Measurements from ENCODE around the gene GNAO1.

- no peak for TF ChIP-seq FOXK2 (IDR thresholded peaks at IDR 0.05)
- TF ChIP-seq ZNF384 (IDR thresholded peaks at IDR 0.05): no peak
- TF ChIP-seq FOXA1 (IDR thresholded peaks at IDR 0.05): no peak
- no peak for TF ChIP-seq SP1 (IDR thresholded peaks at IDR 0.05)
- TF ChIP-seq HDGF (IDR thresholded peaks at IDR 0.05; ENCODE audit: borderline replicate concordance): no peak
- TF ChIP-seq TARDBP (IDR thresholded peaks at IDR 0.05): no peak
- no peak for TF ChIP-seq L3MBTL2 (conservative IDR thresholded peaks at IDR 0.05)
- no peak for TF ChIP-seq PKNOX1 (IDR thresholded peaks at IDR 0.05)
- no peak for TF ChIP-seq FOXM1 (IDR thresholded peaks at IDR 0.05; ENCODE audit: borderline replicate concordance)
- TF ChIP-seq CTBP1 (IDR thresholded peaks at IDR 0.05; ENCODE audit: borderline replicate concordance): no peak
- no peak for TF ChIP-seq ELF4 (IDR thresholded peaks at IDR 0.05)
These were observed 152.6 kb downstream of the GNAO1 start for GRCh38 chr16:56343661-56344517.
